ENCODE results near the gene SSTR3. TPM values are rescaled to one million over a fixed set of nuclear protein-coding genes. Genes with fewer than 3 reads are reported as not detected.
"Not testable (repeated sequence)": the region's sequence is repeated elsewhere in the genome, so short reads cannot be mapped to it uniquely, and the experiment has no call there.

SSTR3 gene
- total RNA-seq, 1 experiment from 2014 or later: 0.08 TPM

GRCh38 chr22:37171662-37172061 is 40.6 kb downstream of the SSTR3 start:
- in situ Hi-C loops (cut with HindIII; ENCODE audit: low pct_unique_long_range_greater_than_20kb, low sequenced_read_pairs) (no loop called here), intact Hi-C loops (cut with micrococcal nuclease; ENCODE audit: unreplicated experiment) (no loop called here)
- H3K27ac ChIP-seq (ENCODE audit: low read length): no peak overlapping the region
- H3K27me3 ChIP-seq (ENCODE audit: control insufficient read depth, insufficient read depth, low read length): no peaks in the 10 kb centered on the region
- H3K36me3 ChIP-seq (ENCODE audit: control insufficient read depth, insufficient read depth, low read length): no peaks in the 10 kb centered on the region
- BruUV-seq (replicated peaks): no TSS peak
- ChIA-PET CTCF (no interaction called here), POLR2A (no interaction called here)
- H3K4me3 ChIP-seq (ENCODE audit: low read depth in 2 of 2, low read length in 2 of 2): no peak overlapping the region
- no peaks in the 10 kb centered on the region for H3K9me3 ChIP-seq (ENCODE audit: control insufficient read depth, insufficient read depth, low read depth, low read length)
- ATAC-seq (no peak), DNase-seq (ENCODE audit: low read depth, low spot score) (no peak)
- TF ChIP-seq POLR2AphosphoS5 (IDR thresholded peaks at IDR 0.05; ENCODE audit: low read depth, low read length): no peak
- no peak for TF ChIP-seq REST (IDR thresholded peaks at IDR 0.05; ENCODE audit: insufficient read depth in 1 of 2, low read depth in 2 of 2, low read length in 1 of 2)
- no peak for TF ChIP-seq CTCF (IDR thresholded peaks at IDR 0.05)
- TF ChIP-seq TCF7L2 (IDR thresholded peaks at IDR 0.05; ENCODE audit: low read depth, low read length): no peak
- no peak for TF ChIP-seq SIN3A (IDR thresholded peaks at IDR 0.05; ENCODE audit: borderline replicate concordance, insufficient read depth, low read depth, low read length)
- peaks cover 15% of the 10 kb centered on the region for H3K4me1 ChIP-seq (ENCODE audit: control insufficient read depth, insufficient read depth, low read length)

- DNase-seq (ENCODE audit: low read depth, low spot score); CTCF ChIA-PET; ATAC-seq; BruUV-seq (replicated peaks); POLR2A ChIA-PET; H3K36me3 ChIP-seq (ENCODE audit: control insufficient read depth, insufficient read depth, low read length); H3K27me3 ChIP-seq (ENCODE audit: control insufficient read depth, insufficient read depth, low read length); H3K27ac ChIP-seq (ENCODE audit: low read length); H3K9me3 ChIP-seq (ENCODE audit: control insufficient read depth, insufficient read depth, low read depth, low read length); in situ Hi-C loops (cut with HindIII; ENCODE audit: low pct_unique_long_range_greater_than_20kb, low sequenced_read_pairs); H3K4me3 ChIP-seq (ENCODE audit: low read depth in 2 of 2, low read length in 2 of 2); intact Hi-C loops (cut with micrococcal nuclease; ENCODE audit: unreplicated experiment): not testable (repeated sequence)
- peaks cover 16% of the 10 kb centered on the region for H3K4me1 ChIP-seq (ENCODE audit: control insufficient read depth, insufficient read depth, low read length)
These were observed 41.4 kb downstream of the SSTR3 start for GRCh38 chr22:37170689-37171405.

- intact Hi-C loops (cut with micrococcal nuclease; ENCODE audit: unreplicated experiment): no loop called here
These were observed 42.2 kb downstream of the SSTR3 start for GRCh38 chr22:37169947-37170688.

More at GRCh38 chr22:37169947-37170688, 42.2 kb downstream of the SSTR3 start:
- POLR2A ChIA-PET: interaction anchor here (0.8 kb wide), 1 partner anchor 17 kb away, joined by 7 read pairs; no protein-coding TSS in a partner anchor
- no TSS peak for BruUV-seq (replicated peaks)
- H3K4me1 ChIP-seq (ENCODE audit: control insufficient read depth, insufficient read depth, low read length): peaks cover 16% of the 10 kb centered on the region
- no peaks in the 10 kb centered on the region for H3K9me3 ChIP-seq (ENCODE audit: control insufficient read depth, insufficient read depth, low read depth, low read length)
- TF ChIP-seq TCF7L2 (IDR thresholded peaks at IDR 0.05; ENCODE audit: low read depth, low read length) (no peak), POLR2AphosphoS5 (IDR thresholded peaks at IDR 0.05; ENCODE audit: low read depth, low read length) (no peak), CTCF (IDR thresholded peaks at IDR 0.05) (no peak), REST (IDR thresholded peaks at IDR 0.05; ENCODE audit: insufficient read depth in 1 of 2, low read depth in 2 of 2, low read length in 1 of 2) (no peak), SIN3A (IDR thresholded peaks at IDR 0.05; ENCODE audit: borderline replicate concordance, insufficient read depth, low read depth, low read length) (no peak)
- H3K36me3 ChIP-seq (ENCODE audit: control insufficient read depth, insufficient read depth, low read length): no peaks in the 10 kb centered on the region
- H3K27me3 ChIP-seq (ENCODE audit: control insufficient read depth, insufficient read depth, low read length): no peaks in the 10 kb centered on the region
- CTCF ChIA-PET: no interaction called here
- no peak overlapping the region for H3K27ac ChIP-seq (ENCODE audit: low read length)
- H3K4me3 ChIP-seq (ENCODE audit: low read depth in 2 of 2, low read length in 2 of 2): no peak overlapping the region
- ATAC-seq: no peak
- no peak for DNase-seq (ENCODE audit: low read depth, low spot score)
- in situ Hi-C loops (cut with HindIII; ENCODE audit: low pct_unique_long_range_greater_than_20kb, low sequenced_read_pairs): no loop called here

Data from Panc1 (cell line).